ENCODE results near the gene LILRA6.
"Not testable (repeated sequence)": the region's sequence is repeated elsewhere in the genome, so short reads cannot be mapped to it uniquely, and the experiment has no call there.

Gene LILRA6

GRCh38 chr19:54231077-54231931, 11.3 kb downstream of the LILRA6 start:
- DNase-seq (ENCODE audit: low read depth in 2 of 2, low spot score in 1 of 2) = peak; percentile 61 to 81

- DNase-seq (ENCODE audit: low read depth in 2 of 2, low spot score in 1 of 2) = no peak
Measured at GRCh38 chr19:54230031-54230430, 12.6 kb downstream of the LILRA6 start.

- DNase-seq (ENCODE audit: low read depth in 2 of 2, low spot score in 1 of 2) = no peak
Measured at GRCh38 chr19:54229146-54229545, 13.4 kb downstream of the LILRA6 start.

GRCh38 chr19:54224619-54225018, 18.0 kb downstream of the LILRA6 start:
- not testable (repeated sequence) for DNase-seq (ENCODE audit: low read depth in 2 of 2, low spot score in 1 of 2)

GRCh38 chr19:54223937-54224281, 18.7 kb downstream of the LILRA6 start:
- not testable (repeated sequence) for DNase-seq (ENCODE audit: low read depth in 2 of 2, low spot score in 1 of 2)

- not testable (repeated sequence) for DNase-seq (ENCODE audit: low read depth in 2 of 2, low spot score in 1 of 2)
Measured at GRCh38 chr19:54223277-54223936, 19.2 kb downstream of the LILRA6 start.

- DNase-seq (ENCODE audit: low read depth in 2 of 2, low spot score in 1 of 2) = not testable (repeated sequence)
Measured at GRCh38 chr19:54222474-54223276, 19.9 kb downstream of the LILRA6 start, which contains the start of gene LILRB3. Gene LILRB3, minus strand, starts transcription at chr19:54223007. Its CDS starts 31 bp downstream, at chr19:54222976.

- DNase-seq (ENCODE audit: low read depth in 2 of 2, low spot score in 1 of 2) = not testable (repeated sequence)
Measured at GRCh38 chr19:54221947-54222346, 20.6 kb downstream of the LILRA6 start.

GRCh38 chr19:54219702-54220101, 22.9 kb downstream of the LILRA6 start:
- DNase-seq (ENCODE audit: low read depth in 2 of 2, low spot score in 1 of 2) = not testable (repeated sequence)

GRCh38 chr19:54218960-54219661, 23.5 kb downstream of the LILRA6 start:
- DNase-seq (ENCODE audit: low read depth in 2 of 2, low spot score in 1 of 2) = no peak

GRCh38 chr19:54218259-54218658, 24.3 kb downstream of the LILRA6 start:
- DNase-seq (ENCODE audit: low read depth in 2 of 2, low spot score in 1 of 2) = no peak

- not testable (repeated sequence) for DNase-seq (ENCODE audit: low read depth in 2 of 2, low spot score in 1 of 2)
Measured at GRCh38 chr19:54217517-54218247, 24.9 kb downstream of the LILRA6 start.

- DNase-seq (ENCODE audit: low read depth in 2 of 2, low spot score in 1 of 2) = no peak
Measured at GRCh38 chr19:54216869-54217268, 25.7 kb downstream of the LILRA6 start.

GRCh38 chr19:54214734-54215133, 27.9 kb downstream of the LILRA6 start:
- DNase-seq (ENCODE audit: low read depth in 2 of 2, low spot score in 1 of 2) = not testable (repeated sequence)

- DNase-seq (ENCODE audit: low read depth in 2 of 2, low spot score in 1 of 2) = not testable (repeated sequence)
Measured at GRCh38 chr19:54214217-54214616, 28.4 kb downstream of the LILRA6 start.

- no peak for DNase-seq (ENCODE audit: low read depth in 2 of 2, low spot score in 1 of 2)
Measured at GRCh38 chr19:54211235-54211634, 31.4 kb downstream of the LILRA6 start.

- no peak for DNase-seq (ENCODE audit: low read depth in 2 of 2, low spot score in 1 of 2)
Measured at GRCh38 chr19:54209811-54210494, 32.6 kb downstream of the LILRA6 start.

GRCh38 chr19:54209058-54209810, 33.4 kb downstream of the LILRA6 start:
- no peak for DNase-seq (ENCODE audit: low read depth in 2 of 2, low spot score in 1 of 2)

GRCh38 chr19:54208784-54209057, 33.9 kb downstream of the LILRA6 start:
- DNase-seq (ENCODE audit: low read depth in 2 of 2, low spot score in 1 of 2) = no peak
